SK-N-DZ (cell line): Measurements from ENCODE around the gene PAH.
A peak's percentile ranks its signal among the peaks of the same experiment; 100 is the strongest.
"Not testable (repeated sequence)": the region's sequence is repeated elsewhere in the genome, so short reads cannot be mapped to it uniquely, and the experiment has no call there.

Experiments used
- DNase-seq: peaks from one replicate; pipeline ENCODE4 v3.0.0-alpha.2; 2015; ENCODE audit warnings: low spot score

PAH gene

GRCh38 chr12:102900389-102900788, 16.7 kb downstream of the PAH start:
- DNase-seq = no peak

DNA sequence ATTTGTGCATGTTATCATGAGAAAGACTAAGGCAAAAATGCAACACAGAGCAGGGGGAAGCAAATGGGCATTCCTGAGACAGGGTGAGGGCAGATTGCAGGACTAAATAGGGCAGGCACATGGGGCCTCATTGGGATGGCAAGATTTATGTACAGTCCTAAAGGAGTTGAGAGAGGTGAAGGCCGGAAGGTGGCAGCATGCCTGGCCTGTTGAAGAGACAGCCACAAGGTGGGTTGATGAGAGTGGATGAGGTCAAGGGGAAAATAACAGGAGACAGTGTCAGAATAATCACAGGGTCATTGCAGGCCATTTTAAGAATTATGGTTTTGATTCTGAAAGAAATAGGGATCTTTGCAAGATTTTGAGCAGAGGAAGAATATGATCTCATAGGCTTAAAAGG, 21.0 kb downstream of the PAH start:
- no peak for DNase-seq

DNA sequence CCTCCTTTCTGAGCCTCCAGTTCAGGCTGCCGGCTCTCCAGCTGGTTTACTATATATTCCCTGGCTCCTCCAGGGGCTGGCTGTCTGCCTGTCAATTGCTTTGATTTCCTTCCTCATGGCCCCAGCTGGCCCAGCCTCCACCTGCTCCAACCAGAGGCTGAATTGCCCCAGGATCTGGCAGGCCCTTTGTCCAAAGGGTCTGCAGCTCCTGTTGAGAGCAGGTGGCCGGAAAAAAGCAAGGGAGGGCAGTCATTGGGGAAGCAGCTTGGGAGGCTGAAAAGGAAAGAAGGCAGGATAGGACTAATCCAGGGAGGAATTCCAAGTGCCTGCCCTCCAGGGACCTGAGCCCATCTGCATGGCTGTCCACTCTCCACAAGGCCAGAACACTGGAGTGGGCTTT, 25.3 kb downstream of the PAH start:
- peak; percentile 31 for DNase-seq

DNA sequence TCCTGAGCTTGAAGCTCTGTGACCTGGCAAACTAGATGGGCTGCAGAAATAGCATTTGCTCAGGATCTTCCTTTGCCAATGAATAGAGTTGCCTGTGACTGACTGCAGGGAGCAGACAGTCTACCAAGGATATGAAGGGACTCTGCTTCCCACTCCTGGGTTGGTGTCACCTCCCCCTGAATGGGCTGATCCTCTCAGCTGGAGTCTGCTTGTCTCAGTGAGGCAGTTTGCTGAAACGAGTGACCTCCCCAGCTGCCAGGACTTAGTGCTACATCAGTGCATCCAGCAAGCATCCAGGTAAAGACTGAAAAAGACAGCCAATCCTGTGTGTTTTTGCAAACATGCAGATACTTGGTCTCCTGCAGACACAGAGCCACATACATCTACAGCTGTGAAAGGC, 28.5 kb downstream of the PAH start:
- no peak for DNase-seq

DNA sequence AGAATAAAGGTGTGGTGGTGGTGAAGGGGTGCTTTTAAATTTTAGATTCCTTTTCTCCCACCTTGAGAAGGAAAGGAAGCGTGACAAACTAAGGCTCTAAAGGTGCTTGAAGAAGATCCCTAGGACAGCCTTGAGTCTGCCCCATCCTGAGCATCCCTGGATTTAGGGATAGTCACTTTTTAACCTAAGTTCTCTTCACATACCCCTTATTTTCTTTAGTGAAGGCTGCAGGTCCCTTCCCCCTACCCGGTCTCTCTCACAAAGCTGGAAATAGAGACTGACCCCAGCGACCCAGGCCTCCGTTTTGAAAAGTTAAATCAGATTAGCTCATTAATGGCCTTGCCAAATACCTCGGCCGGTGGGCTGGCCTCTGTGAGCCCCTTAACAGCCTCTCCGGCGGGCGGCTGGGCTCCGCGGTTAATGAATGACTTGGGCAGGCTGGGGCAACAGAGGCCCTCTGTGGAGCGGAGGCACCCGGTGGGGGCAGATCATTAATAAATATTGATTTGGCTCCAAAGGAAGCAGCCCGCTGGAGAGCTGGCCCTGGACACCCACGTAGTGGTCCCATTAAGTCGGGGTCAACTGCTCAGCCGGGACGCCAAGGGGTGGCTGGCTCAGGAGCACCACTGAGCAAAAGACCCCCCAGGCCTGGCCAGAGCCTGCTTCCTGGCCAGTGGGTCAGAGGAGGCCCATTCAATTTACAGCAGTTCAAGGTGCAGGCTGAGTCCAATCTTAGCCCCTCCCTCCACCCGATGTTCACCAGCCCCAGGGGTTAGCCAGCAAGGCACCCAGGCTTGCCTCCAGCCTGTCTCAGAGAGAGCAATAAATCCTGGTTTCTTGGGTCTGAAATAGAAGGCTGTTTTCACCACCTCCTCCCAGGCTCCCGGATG, 31.8 kb downstream of the PAH start:
- DNase-seq = no peak

- peak; percentile 69 for DNase-seq
Observed at GRCh38 chr12:102883204-102883799, 33.7 kb downstream of the PAH start.

- no peak for DNase-seq
Observed at GRCh38 chr12:102880783-102881182, 36.3 kb downstream of the PAH start.

GRCh38 chr12:102879144-102879763, 37.8 kb downstream of the PAH start:
- DNase-seq = peak; percentile 88

DNA sequence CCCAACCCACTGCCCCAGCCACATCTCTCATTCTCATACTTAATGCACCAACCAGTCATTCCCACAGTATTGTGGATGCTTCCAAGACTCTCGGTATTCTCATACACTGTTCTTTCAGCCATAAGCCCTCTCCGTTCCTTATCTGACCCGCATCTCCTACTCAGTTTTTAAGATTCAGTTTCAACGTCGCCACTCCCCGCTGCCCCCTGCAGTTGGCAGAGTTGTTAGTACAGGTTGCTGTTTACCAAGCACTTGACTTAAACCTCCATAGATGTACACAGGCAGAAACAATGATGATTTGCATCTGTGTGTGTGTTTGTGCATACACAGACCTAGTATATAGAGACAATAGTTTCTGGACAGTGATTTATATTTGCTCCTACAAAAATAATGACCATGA, 40.2 kb downstream of the PAH start:
- peak; percentile 42 for DNase-seq

DNA sequence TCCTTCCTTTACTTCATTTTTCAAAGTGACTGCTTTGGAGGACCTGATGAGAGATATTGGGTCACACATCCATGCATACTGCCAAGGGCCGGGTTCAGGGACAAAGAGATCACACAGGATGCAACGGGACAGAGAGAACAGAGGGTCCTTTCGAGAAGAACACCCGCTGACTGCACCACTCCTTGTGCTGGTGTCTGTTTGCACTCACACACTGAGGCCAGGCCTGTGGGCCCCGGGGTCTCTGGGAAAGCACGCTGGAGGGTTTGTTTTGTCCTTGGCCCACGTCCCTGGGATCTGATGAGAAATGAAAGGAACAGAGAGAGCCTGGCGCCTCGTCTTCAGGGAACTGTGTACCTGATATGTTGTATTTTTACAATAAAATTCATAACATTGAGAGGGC, 42.2 kb downstream of the PAH start:
- no peak for DNase-seq

DNA sequence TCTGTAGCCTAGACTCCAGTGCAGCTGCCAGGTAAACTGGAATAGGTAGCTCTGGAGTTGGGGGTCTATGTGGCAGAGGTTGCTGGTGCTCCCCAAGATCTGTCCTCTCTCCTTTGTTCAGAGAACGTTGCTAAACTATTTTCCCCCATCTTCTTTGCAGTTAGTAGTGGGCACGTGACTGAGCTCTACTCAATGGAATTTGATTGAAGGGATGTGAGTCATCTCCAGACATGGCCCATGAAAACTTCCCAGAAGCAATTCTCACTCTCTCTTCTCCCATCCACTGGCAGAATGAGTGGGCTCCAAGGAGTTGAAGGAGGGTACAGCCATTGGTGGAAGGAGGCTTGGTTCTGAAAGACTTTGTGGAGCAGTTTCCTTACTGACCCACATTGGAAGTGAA, 44.0 kb downstream of the PAH start:
- no peak for DNase-seq

DNA sequence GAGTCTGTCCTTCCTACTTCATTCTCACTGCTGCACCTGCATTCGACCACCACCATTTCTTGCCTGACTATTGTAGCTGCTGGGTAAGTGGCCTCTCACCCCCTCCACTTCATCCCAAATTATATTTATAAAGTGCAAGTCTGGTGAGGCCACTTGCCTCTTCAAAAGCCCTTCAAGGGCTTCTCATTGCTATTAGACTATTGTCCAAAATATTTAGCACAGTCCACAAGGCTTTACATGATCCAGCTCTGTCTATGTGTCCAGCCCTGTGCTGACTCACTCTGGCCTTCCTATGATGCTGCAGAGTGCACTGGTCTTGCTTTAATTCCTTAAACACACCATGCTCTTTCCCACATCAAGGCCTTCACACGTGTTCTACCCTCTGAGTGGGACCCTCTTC, 46.0 kb downstream of the PAH start:
- no peak for DNase-seq

DNA sequence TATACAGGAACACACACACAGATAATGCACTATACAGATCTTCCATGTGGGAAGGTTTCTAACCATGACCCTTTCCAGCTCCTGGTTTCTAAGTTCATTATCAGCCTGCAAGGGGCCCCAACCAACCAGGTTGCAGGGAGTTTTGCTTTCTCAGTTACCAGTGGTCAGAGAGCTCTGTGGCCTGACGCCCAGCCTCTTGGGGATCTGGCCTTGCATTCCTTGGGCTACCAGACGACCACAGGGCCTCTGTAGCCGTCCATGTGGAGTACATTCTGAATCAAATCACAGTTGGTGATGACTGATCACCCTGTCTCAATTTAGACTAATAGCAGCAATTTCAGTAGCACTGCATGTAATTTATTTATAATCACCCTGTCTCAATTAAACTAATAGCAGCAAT, 47.5 kb downstream of the PAH start:
- DNase-seq = no peak

GRCh38 chr12:102865821-102866615, 51.0 kb downstream of the PAH start:
- DNase-seq = no peak

GRCh38 chr12:102862486-102862885, 54.6 kb downstream of the PAH start:
- no peak for DNase-seq

DNA sequence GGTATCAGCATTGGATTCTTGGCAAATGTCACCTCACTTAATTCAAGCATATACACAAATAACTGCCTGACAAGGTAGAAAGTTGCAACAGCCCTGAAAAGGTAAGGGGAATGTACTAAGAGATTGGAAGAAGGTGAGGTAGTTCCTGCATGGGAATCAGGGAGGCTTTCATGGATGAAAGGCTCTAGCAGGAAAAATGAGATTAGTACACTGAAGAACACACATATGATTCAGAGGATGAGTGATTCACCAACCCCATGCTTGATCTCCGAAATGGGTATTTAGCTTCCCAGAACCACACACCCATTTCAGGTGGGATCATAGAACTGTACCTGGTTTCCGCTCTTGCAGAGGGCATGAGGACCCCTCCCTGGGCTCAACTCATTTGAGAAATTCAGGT, 65.8 kb downstream of the PAH start:
- DNase-seq = no peak

DNA sequence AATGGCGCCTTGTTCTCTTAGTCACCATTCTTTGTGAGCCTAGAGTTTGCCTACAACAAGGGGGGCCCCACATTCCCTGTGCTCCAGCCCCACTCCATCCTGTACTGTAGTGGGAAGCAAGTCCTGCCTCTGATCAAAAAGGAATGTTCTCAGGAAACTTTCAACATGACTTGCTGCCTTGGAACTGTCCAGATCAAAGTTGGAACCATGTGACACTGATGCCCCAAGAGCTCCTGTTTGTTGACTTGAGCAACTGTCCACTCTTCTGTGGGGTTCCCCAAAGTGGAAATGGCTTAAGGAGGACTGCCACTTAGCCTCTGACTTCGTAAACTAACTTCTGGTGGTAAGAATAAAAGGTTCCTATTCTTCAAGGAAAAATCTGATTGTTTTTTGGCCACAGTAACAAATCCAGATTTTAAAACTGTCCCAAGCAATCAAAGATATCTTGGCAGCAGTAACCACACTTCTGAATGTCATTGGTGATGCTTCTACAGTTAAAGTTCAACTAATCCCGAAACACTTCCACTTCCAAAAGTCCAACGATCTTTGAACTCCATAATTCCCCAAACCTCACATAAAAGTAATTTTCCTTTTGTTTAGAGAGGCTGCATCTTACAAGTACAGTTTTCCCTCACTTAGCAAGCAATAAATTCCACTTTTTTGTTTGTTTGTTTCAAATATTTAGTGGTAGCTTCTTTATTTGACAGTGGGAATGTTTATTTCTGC, 67.2 kb downstream of the PAH start:
- no peak for DNase-seq

- DNase-seq = no peak
Observed at GRCh38 chr12:102848832-102849231, 68.2 kb downstream of the PAH start.

- DNase-seq = no peak
Observed at GRCh38 chr12:102847131-102847530, 69.9 kb downstream of the PAH start.

GRCh38 chr12:102833687-102834441, 83.2 kb downstream of the PAH start:
- no peak for DNase-seq

DNA sequence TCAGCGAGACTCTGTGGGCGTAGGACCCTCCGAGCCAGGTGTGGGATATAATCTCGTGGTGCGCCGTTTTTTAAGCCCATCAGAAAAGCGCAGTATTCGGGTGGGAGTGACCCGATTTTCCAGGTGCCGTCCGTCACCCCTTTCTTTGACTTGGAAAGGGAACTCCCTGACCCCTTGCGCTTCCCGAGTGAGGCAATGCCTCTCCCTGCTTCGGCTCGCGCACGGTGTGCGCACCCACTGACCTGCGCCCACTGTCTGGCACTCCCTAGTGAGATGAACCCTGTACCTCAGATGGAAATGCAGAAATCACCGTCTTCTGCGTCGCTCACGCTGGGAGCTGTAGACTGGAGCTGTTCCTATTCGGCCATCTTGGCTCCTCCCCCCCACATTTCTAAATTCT, 84.2 kb downstream of the PAH start:
- DNase-seq = not testable (repeated sequence)
